NCI-H1048 (cell line): ENCODE results near the gene ARNT2.

Experiments used
- DNase-seq: peaks from one replicate; lab custom pipeline; 2025; lab: John Stamatoyannopoulos, UW

Gene ARNT2

GRCh38 chr15:80466543-80466942, 62.4 kb downstream of the ARNT2 start:
- no peak for DNase-seq

GRCh38 chr15:80467311-80467714, 63.1 kb downstream of the ARNT2 start:
- DNase-seq = no peak

GRCh38 chr15:80468796-80469195, 64.6 kb downstream of the ARNT2 start:
- DNase-seq = no peak

GRCh38 chr15:80471881-80472280, 67.7 kb downstream of the ARNT2 start:
- no peak for DNase-seq

DNA sequence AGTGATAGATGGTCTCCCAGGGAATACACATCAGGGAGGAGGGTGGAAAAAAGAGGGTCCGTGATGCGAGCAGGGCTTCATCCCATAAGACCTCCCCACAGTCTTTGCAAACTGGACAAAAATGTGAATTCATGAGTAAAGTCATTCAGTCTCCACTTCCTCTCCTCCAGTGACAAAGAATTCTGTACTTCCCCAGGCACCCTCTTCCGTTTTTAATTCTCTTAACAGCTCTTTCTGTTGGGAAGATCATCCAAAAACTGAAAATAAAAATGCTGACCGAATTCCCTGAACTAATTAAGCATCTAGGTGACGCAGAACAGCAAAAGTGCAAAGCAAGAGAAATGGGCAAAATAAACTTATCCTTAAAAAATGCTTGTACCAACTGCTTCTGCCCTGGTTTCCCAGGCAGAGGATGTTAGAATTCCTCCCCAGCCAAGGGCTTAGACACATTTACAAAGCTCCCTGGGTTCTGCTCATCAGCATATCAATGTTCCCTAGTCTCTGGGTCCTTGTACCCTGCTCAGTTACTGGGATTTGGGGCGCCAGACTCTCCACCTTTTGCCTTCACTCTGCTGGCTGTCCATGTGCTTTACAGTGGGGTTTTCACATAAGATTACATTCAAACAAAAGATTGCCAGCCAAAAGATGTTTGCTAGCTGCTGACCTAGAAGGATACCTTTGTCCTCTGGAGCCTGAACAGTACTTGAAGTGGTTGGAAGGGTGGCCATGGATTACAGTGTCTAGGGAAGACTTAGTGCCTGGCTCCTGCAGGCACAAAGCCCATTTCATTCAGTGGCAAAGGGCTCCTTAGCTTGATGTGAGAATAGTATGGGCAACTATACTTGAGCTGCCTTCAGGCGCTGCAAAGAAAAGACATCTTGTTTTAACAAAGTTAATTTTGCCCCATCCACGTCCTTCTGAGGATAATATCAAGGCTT, 69.4 kb downstream of the ARNT2 start:
- DNase-seq = no peak

GRCh38 chr15:80474224-80475215, 70.3 kb downstream of the ARNT2 start:
- no peak for DNase-seq

- no peak for DNase-seq
Observed at GRCh38 chr15:80475572-80475971, 71.4 kb downstream of the ARNT2 start.

GRCh38 chr15:80476036-80476435, 71.9 kb downstream of the ARNT2 start:
- DNase-seq = no peak

- DNase-seq = no peak
Observed at GRCh38 chr15:80478075-80478474, 73.9 kb downstream of the ARNT2 start.

DNA sequence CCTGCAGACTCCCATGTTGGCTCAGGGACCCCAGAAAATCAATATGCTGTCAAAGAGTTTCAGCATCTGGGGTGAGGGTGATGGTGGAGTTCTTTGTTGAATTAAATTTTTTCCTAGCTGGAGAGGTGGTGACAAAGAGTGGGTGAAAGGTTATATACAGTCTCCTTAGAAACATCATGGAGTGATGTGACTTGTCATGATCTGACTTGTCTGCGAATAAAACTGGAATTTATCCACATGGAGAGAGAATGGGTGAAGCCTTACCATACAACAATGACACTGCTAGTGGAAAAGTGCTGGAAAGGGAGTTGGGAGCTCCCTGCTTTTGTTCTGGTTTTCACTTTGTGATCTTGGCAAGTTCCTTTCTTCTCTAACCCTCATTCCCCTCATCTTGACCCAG, 75.0 kb downstream of the ARNT2 start:
- DNase-seq = no peak

DNA sequence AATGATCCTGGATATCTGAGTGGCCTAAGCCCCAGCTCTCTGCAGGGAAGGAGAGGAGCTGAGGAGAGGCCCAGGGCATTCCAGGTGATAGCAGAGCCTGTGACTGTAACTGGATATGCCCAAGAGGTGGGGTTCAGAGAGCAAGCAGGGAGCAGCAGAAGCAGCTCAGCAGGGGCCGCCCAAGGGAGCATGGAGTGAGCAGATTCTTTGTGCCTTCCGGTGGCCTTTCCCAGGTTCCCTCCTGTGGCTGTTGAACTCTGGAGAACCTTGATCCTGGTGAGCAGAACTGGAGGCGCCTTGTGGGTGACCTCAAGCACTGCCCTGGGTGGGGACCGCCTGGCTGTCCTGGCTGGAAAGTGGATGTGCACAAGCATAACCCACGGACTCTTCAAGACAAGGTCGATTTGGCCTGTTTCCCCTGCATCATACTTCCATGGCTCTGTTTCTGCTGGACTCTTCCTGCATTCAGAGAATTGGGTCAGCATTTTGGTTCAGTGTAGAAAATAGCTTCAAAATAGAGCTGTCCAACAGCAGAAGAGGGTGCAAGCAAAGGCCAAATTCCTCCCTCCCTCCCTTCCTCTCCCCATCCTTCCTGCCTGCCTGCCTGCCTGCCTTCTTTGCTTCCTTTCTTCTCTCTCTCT, 76.1 kb downstream of the ARNT2 start:
- DNase-seq = no peak

GRCh38 chr15:80480909-80481308, 76.7 kb downstream of the ARNT2 start:
- DNase-seq = no peak

DNA sequence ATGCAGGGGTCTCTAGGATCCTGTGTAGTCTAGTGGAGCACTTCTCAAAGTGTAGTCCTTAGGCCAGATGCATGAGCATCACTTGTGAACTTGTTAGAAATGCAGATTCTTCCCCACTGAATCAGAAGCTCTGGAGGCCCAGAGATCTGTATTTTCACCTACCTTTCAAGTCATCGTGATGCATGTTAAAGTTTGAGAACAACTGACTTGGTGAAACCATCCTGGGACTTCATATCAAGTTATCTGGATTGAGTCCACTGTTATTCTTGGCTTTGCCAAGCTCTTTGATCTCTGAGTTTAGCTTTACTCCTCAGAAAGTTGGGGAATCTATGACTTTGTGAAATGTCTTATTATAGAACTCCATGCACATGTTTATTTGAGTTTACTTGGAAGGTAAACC, 78.5 kb downstream of the ARNT2 start:
- DNase-seq = no peak

- no peak for DNase-seq
Observed at GRCh38 chr15:80483725-80484161, 79.6 kb downstream of the ARNT2 start.

DNA sequence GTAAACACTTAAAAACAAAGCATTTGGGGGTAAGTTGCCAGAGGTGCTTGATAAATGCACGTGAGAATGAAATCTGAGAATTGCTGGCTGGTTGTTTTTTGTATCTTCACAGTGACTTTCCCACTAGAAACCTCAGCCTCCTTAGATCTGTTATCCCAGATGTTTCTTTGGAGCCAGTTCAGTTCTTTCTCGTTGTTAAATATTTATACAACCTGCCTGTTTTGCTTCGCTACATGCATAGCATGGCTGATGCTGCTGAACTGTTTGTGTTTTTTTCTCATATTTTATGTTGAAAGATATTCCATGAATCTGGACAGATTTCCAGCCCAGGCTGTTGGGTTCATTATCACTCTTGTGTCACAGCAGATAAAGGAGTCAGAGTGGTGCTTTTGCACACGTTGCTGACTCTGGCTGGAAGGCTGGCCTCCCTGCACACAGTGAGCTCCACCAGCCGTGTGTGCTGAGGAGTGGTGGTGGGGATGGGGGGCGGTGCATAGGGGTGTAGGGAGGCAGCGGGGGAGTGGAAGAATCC, 80.2 kb downstream of the ARNT2 start:
- DNase-seq = no peak

- DNase-seq = no peak
Observed at GRCh38 chr15:80485370-80486164, 81.4 kb downstream of the ARNT2 start.

GRCh38 chr15:80487839-80488390, 83.7 kb downstream of the ARNT2 start:
- no peak for DNase-seq

DNA sequence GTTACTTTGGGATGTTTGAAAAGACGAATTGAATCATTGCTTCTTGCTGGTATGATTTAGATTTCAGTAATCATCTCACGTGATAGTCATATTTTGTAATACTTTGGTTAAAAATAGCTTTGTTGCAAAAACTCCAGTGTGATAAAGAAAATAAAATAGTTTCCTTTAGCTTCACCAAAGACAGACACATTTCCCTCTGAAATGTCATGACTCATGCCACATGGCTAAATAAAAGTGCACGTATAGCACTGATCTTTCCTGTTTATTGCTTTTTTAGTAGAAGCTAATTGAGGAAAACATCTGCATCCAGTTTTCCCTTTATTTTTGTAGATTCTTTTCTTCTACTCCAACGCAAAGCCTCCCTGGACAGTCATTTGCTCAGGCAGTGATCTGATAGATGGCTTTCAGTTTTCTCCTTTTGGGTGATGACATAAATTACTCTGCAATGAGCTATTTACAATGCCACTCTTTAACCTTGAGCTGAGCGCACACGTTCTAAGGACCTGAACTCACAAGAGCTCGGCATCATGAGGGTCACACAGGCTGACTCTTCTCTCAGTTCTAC, 84.9 kb downstream of the ARNT2 start:
- DNase-seq = no peak

- DNase-seq = no peak
Observed at GRCh38 chr15:80490431-80490990, 86.3 kb downstream of the ARNT2 start.
